ENCODE measurements around the gene GIT1.

GRCh38 chr17:29559640-29560039 is 29.8 kb downstream of the GIT1 start:
- TF ChIP-seq, protein P1, sequence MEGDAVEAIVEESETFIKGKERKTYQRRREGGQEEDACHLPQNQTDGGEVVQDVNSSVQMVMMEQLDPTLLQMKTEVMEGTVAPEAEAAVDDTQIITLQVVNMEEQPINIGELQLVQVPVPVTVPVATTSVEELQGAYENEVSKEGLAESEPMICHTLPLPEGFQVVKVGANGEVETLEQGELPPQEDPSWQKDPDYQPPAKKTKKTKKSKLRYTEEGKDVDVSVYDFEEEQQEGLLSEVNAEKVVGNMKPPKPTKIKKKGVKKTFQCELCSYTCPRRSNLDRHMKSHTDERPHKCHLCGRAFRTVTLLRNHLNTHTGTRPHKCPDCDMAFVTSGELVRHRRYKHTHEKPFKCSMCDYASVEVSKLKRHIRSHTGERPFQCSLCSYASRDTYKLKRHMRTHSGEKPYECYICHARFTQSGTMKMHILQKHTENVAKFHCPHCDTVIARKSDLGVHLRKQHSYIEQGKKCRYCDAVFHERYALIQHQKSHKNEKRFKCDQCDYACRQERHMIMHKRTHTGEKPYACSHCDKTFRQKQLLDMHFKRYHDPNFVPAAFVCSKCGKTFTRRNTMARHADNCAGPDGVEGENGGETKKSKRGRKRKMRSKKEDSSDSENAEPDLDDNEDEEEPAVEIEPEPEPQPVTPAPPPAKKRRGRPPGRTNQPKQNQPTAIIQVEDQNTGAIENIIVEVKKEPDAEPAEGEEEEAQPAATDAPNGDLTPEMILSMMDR (IDR thresholded peaks at IDR 0.05; ENCODE audit: insufficient read depth, low read length, poor library complexity, severe bottlenecking) = no peak
- TF ChIP-seq EZH2phosphoT487 (conservative IDR thresholded peaks at IDR 0.05; ENCODE audit: low read length) = no peak
